ENCODE data around the gene RBM47.

The RBM47 gene

GRCh38 chr4:40575846-40576245 is 53.8 kb downstream of the RBM47 start:
- 87% methylated on average over 2 of the region's 2 CpGs for WGBS
- no peak overlapping the region for H3K9ac ChIP-seq (ENCODE audit: low read depth, low read length)
- no peak overlapping the region for H3K4me3 ChIP-seq (ENCODE audit: low read length)
- 0 out of 2 replicates have a peak overlapping the region, but pooled peaks have one; percentile 12 for H3K27ac ChIP-seq (ENCODE audit: low read depth, low read length)
- H3K4me1 ChIP-seq (ENCODE audit: insufficient read depth, low read length) = peaks cover 10% of the 10 kb centered on the region; the same call in 1 of the 2 replicates
- H3K9me3 ChIP-seq (ENCODE audit: insufficient read depth, low read depth, low read length) = no peaks in the 10 kb centered on the region
- H3K27me3 ChIP-seq (ENCODE audit: insufficient read depth, low read length) = no peaks in the 10 kb centered on the region
- no peaks in the 10 kb centered on the region for H3K36me3 ChIP-seq (ENCODE audit: insufficient read depth, low read length)

GRCh38 chr4:40573593-40574311 is 55.9 kb downstream of the RBM47 start:
- Histone ChIP-seq H3K9me3 (ENCODE audit: insufficient read depth, low read depth, low read length) (no peaks in the 10 kb centered on the region), H3K9ac (ENCODE audit: low read depth, low read length) (no peak overlapping the region), H3K36me3 (ENCODE audit: insufficient read depth, low read length) (no peaks in the 10 kb centered on the region), H3K27me3 (ENCODE audit: insufficient read depth, low read length) (no peaks in the 10 kb centered on the region), H3K4me1 (ENCODE audit: insufficient read depth, low read length) (peaks cover 10% of the 10 kb centered on the region; the same call in 1 of the 2 replicates), H3K4me3 (ENCODE audit: low read length) (no peak overlapping the region), H3K27ac (ENCODE audit: low read depth, low read length) (no peak overlapping the region)
- WGBS = 92% methylated on average over 5 of the region's 6 CpGs

DNA sequence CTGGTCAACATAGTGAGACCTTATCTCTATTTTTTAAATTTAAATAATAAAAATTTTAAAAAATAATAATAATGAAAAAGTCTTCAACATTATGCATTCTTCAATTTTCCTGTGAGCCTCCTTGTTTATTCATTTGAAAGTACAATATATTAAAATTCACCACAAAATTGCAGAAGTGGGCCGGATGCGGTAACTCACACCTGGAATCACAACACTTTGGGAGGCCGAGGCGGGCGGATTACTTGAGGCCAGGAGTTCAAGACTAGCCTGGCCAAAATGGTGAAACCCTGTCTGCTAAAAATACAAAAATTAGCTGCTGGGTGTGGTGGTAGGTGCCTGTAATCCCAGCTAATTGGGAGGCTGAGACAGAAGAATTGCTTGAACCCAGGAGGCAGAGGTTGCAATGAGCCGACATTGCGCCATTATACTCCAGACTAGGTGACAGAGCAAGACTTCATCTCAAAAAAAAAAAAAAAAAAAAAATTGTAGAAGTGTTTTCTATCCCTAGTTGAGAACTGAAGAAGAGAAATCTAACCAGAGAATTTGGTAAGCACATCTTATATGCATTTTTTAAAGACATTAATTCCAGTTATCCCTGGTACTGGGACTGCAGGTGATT is 56.9 kb downstream of the RBM47 start:
- Histone ChIP-seq H3K9me3 (ENCODE audit: insufficient read depth, low read depth, low read length) (no peaks in the 10 kb centered on the region), H3K4me3 (ENCODE audit: low read length) (no peak overlapping the region), H3K36me3 (ENCODE audit: insufficient read depth, low read length) (no peaks in the 10 kb centered on the region), H3K27me3 (ENCODE audit: insufficient read depth, low read length) (no peaks in the 10 kb centered on the region), H3K27ac (ENCODE audit: low read depth, low read length) (no peak overlapping the region), H3K4me1 (ENCODE audit: insufficient read depth, low read length) (peaks cover 9% of the 10 kb centered on the region; the same call in 1 of the 2 replicates), H3K9ac (ENCODE audit: low read depth, low read length) (no peak overlapping the region)
- 97% methylated on average over 6 of the region's 7 CpGs for WGBS

DNA sequence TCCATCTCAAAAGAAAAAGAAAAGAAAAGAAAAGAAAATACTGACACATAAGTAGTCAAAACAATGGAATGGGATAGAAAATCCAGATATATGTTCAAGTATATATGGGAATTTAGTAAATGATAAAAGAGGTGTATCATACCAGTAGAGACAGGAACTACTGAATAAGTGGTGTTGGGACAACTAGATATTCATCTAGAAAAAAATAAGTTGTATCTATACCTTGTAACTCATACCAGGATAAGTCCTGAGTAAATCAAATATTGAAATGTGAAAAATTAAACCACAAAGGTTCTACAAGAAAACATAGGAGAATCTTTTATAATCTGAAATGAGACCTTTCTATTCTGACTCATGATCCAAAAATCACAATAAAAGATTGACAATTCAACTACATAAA is 58.5 kb downstream of the RBM47 start:
- H3K27me3 ChIP-seq (ENCODE audit: insufficient read depth, low read length) = no peaks in the 10 kb centered on the region
- H3K36me3 ChIP-seq (ENCODE audit: insufficient read depth, low read length) = no peaks in the 10 kb centered on the region
- no peaks in the 10 kb centered on the region for H3K4me1 ChIP-seq (ENCODE audit: insufficient read depth, low read length)
- no peak overlapping the region for H3K9ac ChIP-seq (ENCODE audit: low read depth, low read length)
- no peak overlapping the region for H3K4me3 ChIP-seq (ENCODE audit: low read length)
- H3K9me3 ChIP-seq (ENCODE audit: insufficient read depth, low read depth, low read length) = no peaks in the 10 kb centered on the region
- H3K27ac ChIP-seq (ENCODE audit: low read depth, low read length) = no peak overlapping the region

DNA sequence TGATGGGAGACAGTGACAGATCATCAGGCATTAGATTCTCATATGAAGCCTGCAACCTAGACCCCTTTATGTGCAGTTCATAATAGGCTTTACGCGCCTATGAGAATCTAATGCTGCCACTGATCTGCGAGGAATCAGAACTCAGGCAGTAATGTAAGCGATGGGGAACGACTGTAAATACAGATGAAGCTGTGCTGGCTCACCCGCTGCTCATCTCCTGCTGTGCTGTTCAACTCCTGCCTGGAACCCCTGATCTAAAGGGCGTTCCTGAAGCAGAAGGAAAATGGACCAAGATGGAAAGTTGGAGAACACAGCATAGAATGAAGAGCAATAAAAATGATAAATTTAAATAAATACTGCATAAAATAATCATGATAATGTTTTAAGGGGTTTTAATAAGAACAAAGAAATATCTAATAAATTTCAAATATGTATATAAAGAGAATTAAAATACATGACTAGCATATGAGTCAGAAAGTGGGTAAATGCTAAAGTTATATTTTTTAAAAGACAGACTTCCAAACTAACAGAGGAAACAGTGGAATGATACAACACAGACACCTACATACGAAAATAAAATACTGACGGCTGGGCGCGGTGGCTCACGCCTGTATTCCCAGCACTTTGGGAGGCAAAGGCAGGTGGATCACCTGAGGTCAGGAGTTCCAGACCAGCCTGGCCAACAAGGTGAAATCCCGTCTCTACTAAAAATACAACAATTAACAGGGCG is 59.2 kb downstream of the RBM47 start:
- no peaks in the 10 kb centered on the region for H3K9me3 ChIP-seq (ENCODE audit: insufficient read depth, low read depth, low read length)
- H3K4me3 ChIP-seq (ENCODE audit: low read length) = no peak overlapping the region
- no peaks in the 10 kb centered on the region for H3K36me3 ChIP-seq (ENCODE audit: insufficient read depth, low read length)
- no peak overlapping the region for H3K9ac ChIP-seq (ENCODE audit: low read depth, low read length)
- WGBS = 95% methylated on average over 14 of the region's 14 CpGs
- no peaks in the 10 kb centered on the region; the same call in 1 of the 2 replicates for H3K4me1 ChIP-seq (ENCODE audit: insufficient read depth, low read length)
- no peak overlapping the region for H3K27ac ChIP-seq (ENCODE audit: low read depth, low read length)
- H3K27me3 ChIP-seq (ENCODE audit: insufficient read depth, low read length) = no peaks in the 10 kb centered on the region

DNA sequence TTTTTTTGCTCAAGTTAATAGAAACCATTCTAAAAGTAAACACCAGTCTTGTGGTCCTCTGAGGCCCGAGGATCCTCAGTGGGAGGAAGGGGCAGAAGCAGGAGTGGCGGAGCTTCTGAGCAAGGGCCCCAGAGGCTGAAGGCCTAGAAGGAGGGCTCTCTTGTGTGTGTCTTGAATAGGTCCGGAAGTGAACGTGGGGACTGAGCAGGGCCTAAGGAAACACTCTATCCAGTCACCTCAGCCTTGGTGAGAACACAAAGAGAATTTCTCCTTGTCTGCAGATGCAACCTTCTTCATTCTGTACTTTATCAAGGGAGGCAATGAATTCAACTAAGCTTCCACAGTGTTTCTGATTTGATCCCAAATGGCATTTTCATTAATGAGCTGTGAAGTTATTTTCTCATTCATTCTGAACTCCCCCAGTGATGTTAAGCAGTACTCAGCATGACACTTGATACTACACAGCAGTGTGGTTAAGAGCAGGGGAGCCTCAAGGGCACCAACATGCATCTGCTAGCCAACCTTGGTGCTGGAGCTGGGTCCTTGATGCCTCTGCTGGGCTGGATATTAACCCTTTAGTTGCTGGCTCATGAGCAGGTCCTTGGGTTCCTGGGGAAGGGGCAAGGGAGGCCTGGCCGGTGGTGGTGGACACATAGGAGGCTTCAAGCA is 64.7 kb downstream of the RBM47 start:
- 37% methylated on average over 5 of the region's 5 CpGs for WGBS
- no peak overlapping the region for H3K4me3 ChIP-seq (ENCODE audit: low read length)

DNA sequence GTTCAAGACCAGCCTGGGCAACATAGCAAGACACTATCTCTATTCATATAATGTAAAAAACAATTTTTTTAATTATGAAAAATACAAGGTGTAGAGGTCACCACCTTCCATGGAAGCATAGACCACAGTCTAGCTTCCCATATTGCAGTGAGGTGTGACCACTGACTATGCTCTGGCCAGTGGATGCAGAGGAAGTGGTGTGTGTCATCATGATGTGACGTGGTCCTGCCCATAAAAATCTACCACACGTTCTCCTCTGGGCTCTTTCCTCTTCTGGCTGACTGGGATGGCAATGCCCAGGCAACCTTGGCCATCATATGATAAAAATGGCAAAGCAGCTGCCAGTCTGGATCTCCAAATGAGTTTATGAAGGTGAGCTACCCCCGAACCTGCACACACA is 65.7 kb downstream of the RBM47 start:
- Histone ChIP-seq H3K4me1 (ENCODE audit: insufficient read depth, low read length) (peaks cover 13% of the 10 kb centered on the region), H3K36me3 (ENCODE audit: insufficient read depth, low read length) (no peaks in the 10 kb centered on the region), H3K27me3 (ENCODE audit: insufficient read depth, low read length) (no peaks in the 10 kb centered on the region), H3K27ac (ENCODE audit: low read depth, low read length) (no peak overlapping the region), H3K9ac (ENCODE audit: low read depth, low read length) (no peak overlapping the region), H3K4me3 (ENCODE audit: low read length) (no peak overlapping the region), H3K9me3 (ENCODE audit: insufficient read depth, low read depth, low read length) (no peaks in the 10 kb centered on the region)
- 86% methylated on average over 2 of the region's 3 CpGs for WGBS

More for the DNA sequence above, 64.7 kb downstream of the RBM47 start:
- no peaks in the 10 kb centered on the region for H3K9me3 ChIP-seq (ENCODE audit: insufficient read depth, low read depth, low read length)
- H3K36me3 ChIP-seq (ENCODE audit: insufficient read depth, low read length) = no peaks in the 10 kb centered on the region
- H3K27ac ChIP-seq (ENCODE audit: low read depth, low read length) = peak overlapping the region; percentile 25; the same call in 1 of the 2 replicates
- H3K4me1 ChIP-seq (ENCODE audit: insufficient read depth, low read length) = peaks cover 13% of the 10 kb centered on the region
- no peak overlapping the region for H3K9ac ChIP-seq (ENCODE audit: low read depth, low read length)
- H3K27me3 ChIP-seq (ENCODE audit: insufficient read depth, low read length) = no peaks in the 10 kb centered on the region

GRCh38 chr4:40563401-40563800 is 66.3 kb downstream of the RBM47 start:
- WGBS = 92% methylated on average over 4 of the region's 4 CpGs
- H3K36me3 ChIP-seq (ENCODE audit: insufficient read depth, low read length) = no peaks in the 10 kb centered on the region
- H3K4me1 ChIP-seq (ENCODE audit: insufficient read depth, low read length) = peaks cover 13% of the 10 kb centered on the region
- H3K9me3 ChIP-seq (ENCODE audit: insufficient read depth, low read depth, low read length) = no peaks in the 10 kb centered on the region
- H3K27me3 ChIP-seq (ENCODE audit: insufficient read depth, low read length) = no peaks in the 10 kb centered on the region
- H3K4me3 ChIP-seq (ENCODE audit: low read length) = no peak overlapping the region
- H3K9ac ChIP-seq (ENCODE audit: low read depth, low read length) = no peak overlapping the region
- H3K27ac ChIP-seq (ENCODE audit: low read depth, low read length) = no peak overlapping the region

GRCh38 chr4:40562681-40563080 is 67.0 kb downstream of the RBM47 start:
- H3K4me3 ChIP-seq (ENCODE audit: low read length) = no peak overlapping the region
- H3K36me3 ChIP-seq (ENCODE audit: insufficient read depth, low read length) = no peaks in the 10 kb centered on the region
- no peaks in the 10 kb centered on the region for H3K9me3 ChIP-seq (ENCODE audit: insufficient read depth, low read depth, low read length)
- WGBS = 92% methylated on average over 7 of the region's 7 CpGs
- H3K27me3 ChIP-seq (ENCODE audit: insufficient read depth, low read length) = no peaks in the 10 kb centered on the region
- H3K9ac ChIP-seq (ENCODE audit: low read depth, low read length) = no peak overlapping the region
- peaks cover 13% of the 10 kb centered on the region for H3K4me1 ChIP-seq (ENCODE audit: insufficient read depth, low read length)
- H3K27ac ChIP-seq (ENCODE audit: low read depth, low read length) = no peak overlapping the region

DNA sequence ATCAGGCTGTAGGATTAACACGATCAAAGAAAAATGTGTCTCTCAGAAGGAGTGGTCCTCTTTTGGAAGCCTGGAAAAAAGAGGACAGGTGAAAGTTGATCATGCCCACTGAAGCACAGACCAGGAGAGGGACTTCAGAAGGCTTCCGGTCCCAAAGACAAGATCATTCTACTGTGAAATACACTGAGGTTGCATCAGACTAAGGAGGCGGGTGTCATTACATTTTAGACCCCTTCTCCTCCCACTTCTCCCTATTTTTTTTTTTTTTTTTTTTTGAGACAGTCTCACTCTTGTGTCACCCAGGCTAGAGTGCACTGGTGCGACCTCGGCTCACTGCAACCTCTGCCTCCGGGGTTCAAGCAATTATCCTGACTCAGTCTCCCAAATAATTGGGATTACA is 67.5 kb downstream of the RBM47 start:
- peaks cover 13% of the 10 kb centered on the region for H3K4me1 ChIP-seq (ENCODE audit: insufficient read depth, low read length)
- H3K27ac ChIP-seq (ENCODE audit: low read depth, low read length) = no peak overlapping the region

More for the DNA sequence above, 67.5 kb downstream of the RBM47 start:
- Histone ChIP-seq H3K4me3 (ENCODE audit: low read length) (no peak overlapping the region), H3K9me3 (ENCODE audit: insufficient read depth, low read depth, low read length) (no peaks in the 10 kb centered on the region), H3K27me3 (ENCODE audit: insufficient read depth, low read length) (no peaks in the 10 kb centered on the region), H3K36me3 (ENCODE audit: insufficient read depth, low read length) (no peaks in the 10 kb centered on the region), H3K9ac (ENCODE audit: low read depth, low read length) (no peak overlapping the region)
- 89% methylated on average over 6 of the region's 6 CpGs for WGBS
